Measurements from ENCODE around the gene ZBTB16. TPM values are rescaled to one million over a fixed set of nuclear protein-coding genes. Genes with fewer than 3 reads are reported as not detected.

ZBTB16 gene
- total RNA-seq, 1 donor: under 0.01 TPM

DNA sequence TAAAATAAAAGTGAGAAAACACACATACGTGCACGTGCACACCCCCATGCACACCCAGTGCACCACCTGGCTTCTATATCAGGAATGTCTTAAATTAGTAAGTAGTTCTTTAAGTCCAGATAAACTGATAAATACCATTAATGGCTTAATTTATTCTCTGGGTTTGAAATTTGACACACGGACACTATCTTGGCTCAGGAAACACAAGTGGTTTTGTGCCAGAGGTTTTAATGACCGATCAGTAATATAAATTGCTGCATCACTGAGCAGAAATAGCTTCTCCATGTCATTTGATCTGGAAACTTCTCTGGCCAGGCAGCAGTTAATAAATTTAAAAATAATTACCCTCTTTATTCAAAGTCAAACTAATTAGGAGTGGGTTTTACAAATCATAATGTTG, 135.2 kb downstream of the ZBTB16 start:
- no peak for DNase-seq (ENCODE audit: insufficient read length, low spot score, missing footprints)
- H3K4me3 ChIP-seq (ENCODE audit: insufficient read depth, low read length): no peak overlapping the region
- no peaks in the 10 kb centered on the region for H3K27me3 ChIP-seq (ENCODE audit: insufficient read depth, low read length)
- H3K4me1 ChIP-seq (ENCODE audit: insufficient read depth, low read length): peaks cover 12% of the 10 kb centered on the region
- no peaks in the 10 kb centered on the region for H3K36me3 ChIP-seq (ENCODE audit: insufficient read depth, low read length)
- H3K9me3 ChIP-seq (ENCODE audit: low read depth, low read length): no peaks in the 10 kb centered on the region
- no peaks in the 10 kb centered on the region for H4K20me1 ChIP-seq (ENCODE audit: insufficient read depth, low read length)
- H3K4me2 ChIP-seq (ENCODE audit: insufficient read depth, low read length): no peak overlapping the region
- H3K79me2 ChIP-seq (ENCODE audit: insufficient read depth, low read length): no peaks in the 10 kb centered on the region
- TF ChIP-seq, protein P1, sequence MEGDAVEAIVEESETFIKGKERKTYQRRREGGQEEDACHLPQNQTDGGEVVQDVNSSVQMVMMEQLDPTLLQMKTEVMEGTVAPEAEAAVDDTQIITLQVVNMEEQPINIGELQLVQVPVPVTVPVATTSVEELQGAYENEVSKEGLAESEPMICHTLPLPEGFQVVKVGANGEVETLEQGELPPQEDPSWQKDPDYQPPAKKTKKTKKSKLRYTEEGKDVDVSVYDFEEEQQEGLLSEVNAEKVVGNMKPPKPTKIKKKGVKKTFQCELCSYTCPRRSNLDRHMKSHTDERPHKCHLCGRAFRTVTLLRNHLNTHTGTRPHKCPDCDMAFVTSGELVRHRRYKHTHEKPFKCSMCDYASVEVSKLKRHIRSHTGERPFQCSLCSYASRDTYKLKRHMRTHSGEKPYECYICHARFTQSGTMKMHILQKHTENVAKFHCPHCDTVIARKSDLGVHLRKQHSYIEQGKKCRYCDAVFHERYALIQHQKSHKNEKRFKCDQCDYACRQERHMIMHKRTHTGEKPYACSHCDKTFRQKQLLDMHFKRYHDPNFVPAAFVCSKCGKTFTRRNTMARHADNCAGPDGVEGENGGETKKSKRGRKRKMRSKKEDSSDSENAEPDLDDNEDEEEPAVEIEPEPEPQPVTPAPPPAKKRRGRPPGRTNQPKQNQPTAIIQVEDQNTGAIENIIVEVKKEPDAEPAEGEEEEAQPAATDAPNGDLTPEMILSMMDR (IDR thresholded peaks at IDR 0.05; ENCODE audit: extremely low read depth, low read depth, low read length): no peak
- no peak overlapping the region for H2AFZ ChIP-seq (ENCODE audit: low read length)
- H3K27ac ChIP-seq (ENCODE audit: low read depth, low read length): no peak overlapping the region

DNA sequence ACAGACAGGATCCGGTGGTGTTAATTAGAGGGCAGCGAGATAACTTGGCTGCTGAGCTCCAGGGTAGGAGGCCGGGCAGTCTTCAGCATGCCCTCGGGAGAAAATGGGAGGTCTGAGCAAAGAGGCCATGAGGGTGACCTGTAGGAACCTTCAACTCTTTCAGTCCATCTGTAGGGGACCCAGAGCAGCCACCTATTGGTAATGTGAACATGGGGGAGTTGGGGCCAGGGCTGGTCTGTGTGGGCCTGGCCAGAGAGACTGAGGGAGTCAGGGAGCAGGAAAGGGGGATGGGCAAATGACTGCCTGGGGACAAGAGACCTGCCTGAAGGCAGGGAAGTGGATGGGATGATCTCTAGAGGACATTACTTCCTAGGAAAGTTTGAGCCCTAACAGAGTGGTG, 135.6 kb downstream of the ZBTB16 start:
- Histone ChIP-seq H2AFZ (ENCODE audit: low read length) (no peak overlapping the region), H3K4me3 (ENCODE audit: insufficient read depth, low read length) (no peak overlapping the region), H3K4me2 (ENCODE audit: insufficient read depth, low read length) (no peak overlapping the region), H3K27ac (ENCODE audit: low read depth, low read length) (no peak overlapping the region), H3K27me3 (ENCODE audit: insufficient read depth, low read length) (no peaks in the 10 kb centered on the region), H3K9me3 (ENCODE audit: low read depth, low read length) (no peaks in the 10 kb centered on the region), H3K79me2 (ENCODE audit: insufficient read depth, low read length) (no peaks in the 10 kb centered on the region), H3K36me3 (ENCODE audit: insufficient read depth, low read length) (no peaks in the 10 kb centered on the region), H4K20me1 (ENCODE audit: insufficient read depth, low read length) (no peaks in the 10 kb centered on the region), H3K4me1 (ENCODE audit: insufficient read depth, low read length) (peaks cover 12% of the 10 kb centered on the region)
- TF ChIP-seq, protein P1 (IDR thresholded peaks at IDR 0.05; ENCODE audit: extremely low read depth, low read depth, low read length): no peak
- DNase-seq (ENCODE audit: insufficient read length, low spot score, missing footprints): no peak

DNA sequence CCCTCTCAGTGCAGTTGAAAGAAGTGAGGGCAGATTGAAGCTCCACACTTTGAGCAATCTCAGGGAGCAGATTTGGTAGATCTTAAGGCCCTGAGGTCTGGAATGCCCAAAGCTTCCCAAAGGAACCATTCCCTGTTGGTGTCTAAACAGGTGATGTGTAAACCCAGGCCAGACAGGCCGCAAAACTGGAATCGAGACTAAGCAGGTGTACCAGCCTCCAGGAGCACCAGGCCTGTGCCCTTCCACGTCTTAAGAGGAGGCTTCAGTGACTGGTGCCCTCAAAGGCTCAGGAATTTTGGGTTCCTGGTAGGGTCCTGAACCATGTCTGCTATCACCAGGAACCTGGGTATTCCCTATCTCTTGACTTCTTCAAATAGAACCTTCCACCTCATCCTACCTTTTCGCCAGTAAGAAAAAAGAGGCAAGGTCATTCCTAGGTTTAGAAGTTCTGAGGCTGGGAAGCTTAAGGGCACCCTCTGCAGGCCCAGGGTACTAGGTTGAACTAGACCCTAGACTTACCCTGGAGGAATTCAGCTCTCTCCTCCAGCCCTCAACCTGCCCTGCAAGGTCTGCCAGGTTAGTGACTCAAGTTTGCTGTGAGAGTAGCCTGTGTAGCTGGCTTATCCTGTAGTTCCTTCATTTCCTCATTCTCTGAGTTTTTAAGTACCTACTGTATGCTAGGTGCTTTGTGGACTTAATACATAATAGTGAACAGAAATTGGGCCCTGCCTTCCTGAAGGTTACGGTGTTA, 136.6 kb downstream of the ZBTB16 start:
- Histone ChIP-seq H3K27ac (ENCODE audit: low read depth, low read length) (no peak overlapping the region), H3K9me3 (ENCODE audit: low read depth, low read length) (no peaks in the 10 kb centered on the region), H3K79me2 (ENCODE audit: insufficient read depth, low read length) (no peaks in the 10 kb centered on the region), H3K4me2 (ENCODE audit: insufficient read depth, low read length) (no peak overlapping the region), H2AFZ (ENCODE audit: low read length) (no peak overlapping the region), H3K4me1 (ENCODE audit: insufficient read depth, low read length) (peaks cover 12% of the 10 kb centered on the region), H3K4me3 (ENCODE audit: insufficient read depth, low read length) (no peak overlapping the region), H3K27me3 (ENCODE audit: insufficient read depth, low read length) (no peaks in the 10 kb centered on the region), H3K36me3 (ENCODE audit: insufficient read depth, low read length) (no peaks in the 10 kb centered on the region), H4K20me1 (ENCODE audit: insufficient read depth, low read length) (no peaks in the 10 kb centered on the region)
- no peak for DNase-seq (ENCODE audit: insufficient read length, low spot score, missing footprints)
- TF ChIP-seq, protein P1 (IDR thresholded peaks at IDR 0.05; ENCODE audit: extremely low read depth, low read depth, low read length): no peak

DNA sequence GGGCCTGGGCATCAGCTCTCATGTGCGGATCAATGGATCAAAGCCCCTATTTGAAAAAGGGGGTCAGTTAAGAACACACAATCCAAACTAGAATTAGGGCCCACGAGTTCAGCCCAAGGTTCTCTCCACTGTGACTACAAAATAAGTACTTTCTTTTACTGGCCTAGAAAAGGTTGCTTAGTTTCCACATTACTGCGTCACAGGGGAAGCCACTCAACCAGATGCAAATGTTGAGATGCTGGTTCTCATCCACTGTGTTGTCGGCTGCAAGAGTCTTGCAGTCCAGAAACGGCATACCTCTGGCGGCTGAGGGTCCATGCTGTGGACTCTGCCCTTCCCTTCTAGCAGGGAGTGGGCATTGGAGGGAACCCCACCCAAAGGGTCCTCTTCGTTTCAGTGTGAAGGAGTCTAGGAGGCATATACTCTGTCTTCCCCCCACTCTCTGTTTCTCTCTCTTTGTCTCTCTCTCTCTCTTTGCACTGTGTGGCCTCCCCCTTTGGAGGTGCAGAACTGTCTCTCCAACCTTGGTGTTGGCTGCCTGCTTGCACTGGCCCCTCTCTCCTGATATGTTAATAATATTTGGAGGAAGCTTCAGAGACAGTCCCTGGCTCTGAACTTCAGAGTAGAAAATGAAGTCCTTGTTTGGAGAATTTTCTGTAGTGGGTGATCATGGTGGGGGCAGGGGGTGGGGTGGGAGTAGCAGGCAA, 137.6 kb downstream of the ZBTB16 start:
- Histone ChIP-seq H3K4me3 (ENCODE audit: insufficient read depth, low read length) (no peak overlapping the region), H2AFZ (ENCODE audit: low read length) (no peak overlapping the region), H3K36me3 (ENCODE audit: insufficient read depth, low read length) (no peaks in the 10 kb centered on the region), H3K9me3 (ENCODE audit: low read depth, low read length) (no peaks in the 10 kb centered on the region), H3K27ac (ENCODE audit: low read depth, low read length) (no peak overlapping the region), H3K4me1 (ENCODE audit: insufficient read depth, low read length) (peaks cover 12% of the 10 kb centered on the region), H3K79me2 (ENCODE audit: insufficient read depth, low read length) (no peaks in the 10 kb centered on the region), H3K27me3 (ENCODE audit: insufficient read depth, low read length) (no peaks in the 10 kb centered on the region), H4K20me1 (ENCODE audit: insufficient read depth, low read length) (no peaks in the 10 kb centered on the region), H3K4me2 (ENCODE audit: insufficient read depth, low read length) (no peak overlapping the region)
- DNase-seq (ENCODE audit: insufficient read length, low spot score, missing footprints): no peak
- TF ChIP-seq, protein P1 (IDR thresholded peaks at IDR 0.05; ENCODE audit: extremely low read depth, low read depth, low read length): no peak
